Transverse colon (tissue), 3 donors: ENCODE measurements around the gene SLC25A47.

Source experiments
- CTCF ChIP-seq, 5 experiments: fragments of 200-600 bp in 3 of 5; fragments of 450-650 bp in 2 of 5; sonication (generic) in 3 of 5; IDR thresholded peaks; 1 replicate in 2 of 5; 2 replicates in 3 of 5; pipeline ENCODE4 v1.5.1; 2016 to 2017; ENCODE audit warnings: antibody characterized with exemption in 5 of 5, inconsistent platforms in 3 of 5, mild to moderate bottlenecking in 2 of 5, moderate library complexity in 1 of 5
- EP300 ChIP-seq: sonication (generic); formaldehyde crosslinking; IDR thresholded peaks from one replicate; pipeline ENCODE4 v1.6.1; 2017; ENCODE audit warnings: antibody characterized with exemption, low read depth
- POLR2A ChIP-seq: fragments of 450-650 bp; IDR thresholded peaks from one replicate; pipeline ENCODE4 v1.6.1; 2016; ENCODE audit warnings: antibody characterized with exemption, mild to moderate bottlenecking, moderate library complexity

GRCh38 chr14:100302616-100303015, 20.5 kb upstream of the SLC25A47 start:
- TF ChIP-seq EP300 (no peak), POLR2A (no peak), CTCF (IDR thresholded peaks at IDR 0.05) (no peak)
